Large intestine (tissue), 3 donors: ENCODE results near the gene AP3S2. TPM values are rescaled to one million over a fixed set of nuclear protein-coding genes. Genes with fewer than 3 reads are reported as not detected.
A peak's percentile ranks its signal among the peaks of the same experiment; 100 is the strongest.
"Not testable (repeated sequence)": the region's sequence is repeated elsewhere in the genome, so short reads cannot be mapped to it uniquely, and the experiment has no call there.

Experiments
- DNase-seq, 2 donors: peaks; one replicate each; pipeline versions ENCODE4 v3.0.0 to v3.0.0-alpha.2; 2013
- H3K27ac ChIP-seq: one replicate; pipeline ENCODE4 v1.5.1; 2013; ENCODE audit warnings: low read length
- H3K27me3 ChIP-seq: 2 replicates; pipeline ENCODE4 v1.6.1; 2013; ENCODE audit warnings: low read length; ENCODE audit not compliant: control insufficient read depth, insufficient read depth
- H3K36me3 ChIP-seq: 2 replicates; pipeline ENCODE4 v1.6.1; 2013; ENCODE audit warnings: low read length; ENCODE audit not compliant: control insufficient read depth, insufficient read depth
- H3K4me1 ChIP-seq: one replicate; pipeline ENCODE4 v1.6.1; 2013; ENCODE audit warnings: low read length; ENCODE audit not compliant: control insufficient read depth, insufficient read depth
- H3K4me3 ChIP-seq: one replicate; pipeline ENCODE4 v1.5.1; 2013; ENCODE audit warnings: low read length
- H3K9me3 ChIP-seq: one replicate; pipeline ENCODE4 v1.6.1; 2013; ENCODE audit warnings: mild to moderate bottlenecking, low read depth, low read length, moderate library complexity; ENCODE audit not compliant: control insufficient read depth
- WGBS: methylation state at CpG from one replicate; pipeline ENCODE4 v1.1.5; 2013; ENCODE audit warnings: low lambda C conversion rate; ENCODE audit not compliant: insufficient coverage; 5-methylcytosine and 5-hydroxymethylcytosine counted together
- polyA plus RNA-seq: library from polyadenylated mRNA; unstranded; fragments of 120-200 nt; gene quantifications from one replicate; pipeline ENCODE4 v1.2.1, GENCODE V29; 2013

AP3S2 gene
- polyA plus RNA-seq, 1 donor = 26.1 TPM

DNA sequence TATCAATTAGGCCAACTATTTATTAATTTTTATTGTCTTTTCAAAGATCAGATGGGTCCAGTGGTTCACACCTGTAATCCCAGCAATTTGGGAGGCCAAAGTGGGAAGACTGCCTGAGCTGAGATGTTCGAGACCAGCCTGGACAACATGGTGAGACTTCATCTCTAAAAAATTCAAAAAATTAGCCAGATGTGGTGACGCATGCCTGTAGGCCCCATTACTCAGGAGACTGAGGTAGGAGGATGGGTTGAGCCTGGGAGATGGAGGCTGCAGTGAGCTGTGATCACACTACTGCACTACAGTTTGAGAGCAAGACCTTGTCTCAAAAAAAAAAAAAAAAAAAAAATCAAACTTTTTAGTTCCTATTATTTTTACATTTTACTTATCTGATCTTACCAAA lies 8.2 kb downstream of the AP3S2 start:
- no peak for DNase-seq
- Histone ChIP-seq H3K27me3 (no peaks in the 10 kb centered on the region), H3K9me3 (no peaks in the 10 kb centered on the region), H3K36me3 (peaks cover 46% of the 10 kb centered on the region), H3K27ac (no peak overlapping the region), H3K4me1 (no peaks in the 10 kb centered on the region), H3K4me3 (no peak overlapping the region)
- WGBS = no CpG with 5 or more reads among the region's 2 CpGs

DNA sequence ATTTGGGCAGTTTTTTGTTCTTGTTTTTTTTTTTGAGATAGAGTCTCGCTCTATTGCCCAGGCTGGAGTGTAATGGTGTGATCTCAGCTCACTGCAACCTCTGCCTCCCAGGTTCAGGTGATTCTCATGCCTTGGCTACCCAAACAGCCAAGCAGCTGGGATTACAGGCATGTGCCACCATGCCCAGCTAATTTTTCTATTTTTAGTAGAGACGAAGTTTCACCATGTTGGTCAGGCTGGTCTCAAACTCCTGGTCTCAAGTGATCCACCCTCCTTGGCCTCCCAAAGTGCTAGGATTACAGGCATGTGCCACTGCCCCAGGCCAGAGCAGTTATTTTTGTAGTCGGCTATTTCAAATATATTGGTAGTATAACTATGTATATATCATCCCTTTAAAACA lies 8.6 kb downstream of the AP3S2 start:
- H3K27me3 ChIP-seq, H3K9me3 ChIP-seq, DNase-seq, H3K4me3 ChIP-seq, H3K4me1 ChIP-seq, H3K27ac ChIP-seq: not testable (repeated sequence)
- H3K36me3 ChIP-seq = peaks cover 46% of the 10 kb centered on the region
- no CpG with 5 or more reads among the region's 3 CpGs for WGBS

DNA sequence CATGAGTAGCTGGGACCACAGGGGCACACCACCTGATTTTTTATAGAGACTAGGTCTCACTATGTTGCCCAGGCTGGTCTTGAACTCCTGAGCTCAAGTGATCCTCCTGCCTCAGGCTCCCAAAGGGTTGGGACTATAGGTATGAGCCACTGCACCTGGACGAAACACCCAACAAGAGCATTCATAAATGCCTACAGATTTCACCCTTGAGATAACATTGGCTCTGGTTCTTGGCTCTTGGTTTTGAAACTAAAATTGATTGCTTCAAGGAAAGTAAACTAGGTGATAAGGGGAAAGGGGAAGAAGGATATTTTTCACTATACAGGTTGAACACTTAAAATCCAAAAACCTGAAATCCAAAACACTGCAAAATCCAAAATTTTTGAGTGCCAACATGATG lies 10.3 kb downstream of the AP3S2 start:
- Histone ChIP-seq H3K4me3 (no peak overlapping the region), H3K36me3 (peaks cover 47% of the 10 kb centered on the region), H3K27me3 (no peaks in the 10 kb centered on the region), H3K4me1 (no peaks in the 10 kb centered on the region), H3K9me3 (no peaks in the 10 kb centered on the region), H3K27ac (no peak overlapping the region)
- no peak for DNase-seq
- WGBS = no CpG with 5 or more reads among the region's 1 CpG

GRCh38 chr15:89880727-89881126 lies 13.1 kb downstream of the AP3S2 start:
- whole genome bisulfite sequencing = 58% methylated on average over 1 of the region's 1 CpG

GRCh38 chr15:89878323-89878722 lies 15.5 kb downstream of the AP3S2 start:
- H3K36me3 ChIP-seq = peaks cover 36% of the 10 kb centered on the region

More at GRCh38 chr15:89880727-89881126, 13.1 kb downstream of the AP3S2 start:
- no peaks in the 10 kb centered on the region for H3K4me1 ChIP-seq
- no peak overlapping the region for H3K4me3 ChIP-seq
- H3K27me3 ChIP-seq = no peaks in the 10 kb centered on the region
- H3K27ac ChIP-seq = no peak overlapping the region
- peaks cover 37% of the 10 kb centered on the region for H3K36me3 ChIP-seq
- no peaks in the 10 kb centered on the region for H3K9me3 ChIP-seq
- no peak for DNase-seq

DNA sequence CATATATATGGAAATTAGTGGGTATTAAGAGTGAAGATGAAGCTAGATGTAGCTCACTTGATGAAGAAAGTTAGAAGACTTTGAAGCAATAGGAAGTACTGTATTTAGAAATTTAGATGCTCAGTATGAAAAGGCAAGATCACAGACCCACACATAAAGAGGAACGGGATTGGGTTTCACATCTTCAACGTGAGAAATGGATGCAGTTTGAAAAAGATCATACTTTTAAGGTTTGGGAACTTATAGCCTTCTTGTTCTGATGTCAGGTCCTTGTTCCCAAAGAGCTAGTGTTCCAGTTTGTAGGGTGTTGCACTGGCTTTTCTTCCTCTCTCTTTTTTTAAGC lies 16.7 kb downstream of the AP3S2 start:
- Histone ChIP-seq H3K4me1 (no peaks in the 10 kb centered on the region), H3K4me3 (no peak overlapping the region), H3K27ac (no peak overlapping the region), H3K9me3 (no peaks in the 10 kb centered on the region), H3K27me3 (no peaks in the 10 kb centered on the region), H3K36me3 (peaks cover 32% of the 10 kb centered on the region)
- no peak for DNase-seq
- WGBS = no CpG with 5 or more reads among the region's 2 CpGs

More at GRCh38 chr15:89878323-89878722, 15.5 kb downstream of the AP3S2 start:
- Histone ChIP-seq H3K9me3 (no peaks in the 10 kb centered on the region), H3K4me1 (no peaks in the 10 kb centered on the region), H3K4me3 (no peak overlapping the region), H3K27me3 (no peaks in the 10 kb centered on the region), H3K27ac (no peak overlapping the region)
- 100% methylated on average over 1 of the region's 3 CpGs for WGBS
- DNase-seq = no peak

DNA sequence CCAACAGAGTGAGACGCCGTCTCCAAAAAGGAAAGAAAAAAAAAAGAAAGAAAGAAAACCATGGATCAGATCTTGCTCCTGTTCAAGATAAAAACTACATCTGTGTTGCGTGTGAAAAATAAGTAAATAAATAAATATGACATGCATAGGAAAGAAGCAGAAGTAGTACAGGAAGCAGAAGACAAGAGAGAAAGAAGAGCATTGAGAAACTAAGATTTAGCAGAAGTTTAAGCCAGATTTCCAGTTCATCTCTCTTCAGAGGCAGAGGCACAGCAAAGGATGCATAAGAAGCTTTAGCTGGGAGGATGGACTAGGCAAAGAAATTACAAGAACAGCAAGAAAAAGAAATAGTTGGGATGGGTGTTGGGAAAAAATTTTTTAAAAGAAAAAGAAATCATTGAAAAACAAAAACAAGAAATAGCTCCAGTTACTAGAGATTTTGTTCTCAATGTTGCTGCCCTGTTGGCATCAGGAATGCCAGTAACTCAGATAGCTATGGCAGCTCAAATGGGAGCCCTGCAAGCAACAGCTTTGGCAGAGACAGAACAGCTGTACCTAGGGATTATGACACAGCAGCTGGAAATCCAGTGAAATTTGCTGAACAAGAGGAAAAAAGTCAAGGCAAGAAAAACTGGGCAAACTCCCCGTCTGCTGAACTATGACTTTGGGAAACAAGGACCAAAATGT lies 17.3 kb downstream of the AP3S2 start:
- 91% methylated on average over 4 of the region's 4 CpGs for WGBS
- DNase-seq = no peak
- H3K36me3 ChIP-seq = peaks cover 32% of the 10 kb centered on the region
- no peaks in the 10 kb centered on the region for H3K27me3 ChIP-seq
- H3K4me1 ChIP-seq = no peaks in the 10 kb centered on the region
- H3K4me3 ChIP-seq = no peak overlapping the region
- H3K9me3 ChIP-seq = no peaks in the 10 kb centered on the region
- H3K27ac ChIP-seq = no peak overlapping the region

GRCh38 chr15:89875741-89876140 lies 18.1 kb downstream of the AP3S2 start:
- Histone ChIP-seq H3K27ac (no peak overlapping the region), H3K36me3 (peaks cover 34% of the 10 kb centered on the region), H3K27me3 (no peaks in the 10 kb centered on the region), H3K4me1 (no peaks in the 10 kb centered on the region), H3K9me3 (no peaks in the 10 kb centered on the region), H3K4me3 (no peak overlapping the region)
- DNase-seq = no peak
- 100% methylated on average over 2 of the region's 6 CpGs for WGBS

GRCh38 chr15:89874926-89875564 lies 18.7 kb downstream of the AP3S2 start:
- Histone ChIP-seq H3K27ac (no peak overlapping the region), H3K4me3 (no peak overlapping the region), H3K9me3 (no peaks in the 10 kb centered on the region), H3K36me3 (peaks cover 41% of the 10 kb centered on the region), H3K4me1 (no peaks in the 10 kb centered on the region), H3K27me3 (no peaks in the 10 kb centered on the region)
- WGBS = 100% methylated on average over 1 of the region's 10 CpGs
- peak; percentile 58 to 63 for DNase-seq

- Histone ChIP-seq H3K9me3 (peaks cover 6% of the 10 kb centered on the region), H3K27ac (no peak overlapping the region), H3K4me3 (no peak overlapping the region), H3K36me3 (peaks cover 34% of the 10 kb centered on the region), H3K4me1 (no peaks in the 10 kb centered on the region), H3K27me3 (no peaks in the 10 kb centered on the region)
- no peak for DNase-seq
- no CpG with 5 or more reads among the region's 4 CpGs for WGBS
Observed at GRCh38 chr15:89870688-89871288, 23.0 kb downstream of the AP3S2 start.
